HL-60 (cell line): Measurements from ENCODE around the gene RFX8.
A peak's percentile ranks its signal among the peaks of the same experiment; 100 is the strongest.

Experiments
- CTCF ChIP-seq: IDR thresholded peaks from one replicate; pipeline ENCODE4 v1.5.1; 2011; ENCODE audit warnings: low read length, control low read depth, inconsistent platforms; ENCODE audit not compliant: insufficient read depth
- POLR2AphosphoS5 ChIP-seq: IDR thresholded peaks from 2 replicates; pipeline ENCODE4 v1.6.1; 2012; ENCODE audit warnings: low read depth

GRCh38 chr2:101474731-101475384, at the start of gene RFX8:
- TF ChIP-seq CTCF (no peak), POLR2AphosphoS5 (peak; percentile 82)
